Kidney (tissue), 14 donors: ENCODE data around the gene GMPR. TPM values are rescaled to one million over a fixed set of nuclear protein-coding genes. Genes with fewer than 3 reads are reported as not detected.

Source experiments
- DNase-seq, 5 donors: peaks; one replicate each; pipeline ENCODE4 v3.0.0-alpha.2; 2013 to 2020
- FAIRE-seq: peaks from 2 replicates; lab custom pipeline; 2012; peaks lifted over from hg19 to GRCh38; lab: Jason Lieb, UNC
- H3K27ac ChIP-seq, 2 donors: one replicate each; pipeline ENCODE4 v1.7.0; 2013; ENCODE audit warnings: low read depth in 2 of 2, low read length in 2 of 2, inconsistent platforms in 1 of 2
- H3K27me3 ChIP-seq: one replicate; pipeline ENCODE4 v1.7.1; 2013; ENCODE audit warnings: low read length, inconsistent platforms; ENCODE audit not compliant: control insufficient read depth, insufficient read depth
- H3K36me3 ChIP-seq, 3 donors: one replicate each; pipeline versions ENCODE4 v1.7.0 to v1.7.1; 2013; ENCODE audit warnings: low read length in 3 of 3, control low read depth in 1 of 3, inconsistent platforms in 1 of 3; ENCODE audit not compliant: insufficient read depth in 3 of 3, control insufficient read depth in 2 of 3
- H3K4me1 ChIP-seq, 3 donors: one replicate each; pipeline versions ENCODE4 v1.7.0 to v1.7.1; 2013; ENCODE audit warnings: low read length in 3 of 3, inconsistent platforms in 1 of 3, low read depth in 1 of 3; ENCODE audit not compliant: control insufficient read depth in 2 of 3, insufficient read depth in 2 of 3
- H3K4me3 ChIP-seq, 3 donors: one replicate each; pipeline versions ENCODE4 v1.7.0 to v1.8.1; 2013; ENCODE audit warnings: low read length in 3 of 3, control low read depth in 1 of 3, inconsistent platforms in 1 of 3
- H3K9ac ChIP-seq, 3 donors: one replicate each; pipeline versions ENCODE4 v1.7.0 to v1.7.1; 2013; ENCODE audit warnings: low read length in 3 of 3, control low read depth in 1 of 3, inconsistent platforms in 1 of 3
- H3K9me3 ChIP-seq, 3 donors: one replicate each; pipeline versions ENCODE4 v1.7.0 to v1.7.1; 2013; ENCODE audit warnings: low read length in 3 of 3, control low read depth in 1 of 3, inconsistent platforms in 1 of 3; ENCODE audit not compliant: control insufficient read depth in 2 of 3, insufficient read depth in 1 of 3
- intact Hi-C: fragments of 100-400 bp; cut with DNase I; formaldehyde crosslinking; loops from one replicate; pipeline ENCODE4 v1.11.1; 2022
- polyA plus RNA-seq: library from polyadenylated mRNA; stranded (reverse); fragments of 350-450 nt; fragmentation: Illumina TruSeq; extraction: RNeasy Lipid Tissue Mini Kit (QIAGEN cat#74804); gene quantifications from one replicate; pipeline ENCODE4 v1.2.3, GENCODE V29; 2014; ENCODE audit warnings: low read depth, low replicate concordance; ENCODE audit not compliant: insufficient read depth
- total RNA-seq: library from RNA; stranded (reverse); fragmentation: NEBNext Ultra II Directional; extraction: Animal tissue kit (Norgen Biotek cat#: 25700); gene quantifications from one replicate; pipeline ENCODE4 v1.2.1, GENCODE V29; 2021
- TF ChIP-seq, protein P1 (sequence below): IDR thresholded peaks from 3 replicates; pipeline ENCODE4 v1.5.1; 2012; ENCODE audit warnings: mild to moderate bottlenecking, moderate library complexity, borderline replicate concordance; ENCODE audit not compliant: insufficient read depth; ENCODE audit errors: extremely low read depth
- donor health status: control.
- donor health status: control.
- donor health status: control.
- donor health status: control.
- donor health status: control.
- donor health status: DM: yes; HTN: yes; CAD: no.
- donor health status: Normal renal cell carcinoma (clear cell type).

The GMPR gene
- total and polyA plus RNA-seq, 2 donors from 2014 or later = 51.4 to 54.5 TPM

DNA sequence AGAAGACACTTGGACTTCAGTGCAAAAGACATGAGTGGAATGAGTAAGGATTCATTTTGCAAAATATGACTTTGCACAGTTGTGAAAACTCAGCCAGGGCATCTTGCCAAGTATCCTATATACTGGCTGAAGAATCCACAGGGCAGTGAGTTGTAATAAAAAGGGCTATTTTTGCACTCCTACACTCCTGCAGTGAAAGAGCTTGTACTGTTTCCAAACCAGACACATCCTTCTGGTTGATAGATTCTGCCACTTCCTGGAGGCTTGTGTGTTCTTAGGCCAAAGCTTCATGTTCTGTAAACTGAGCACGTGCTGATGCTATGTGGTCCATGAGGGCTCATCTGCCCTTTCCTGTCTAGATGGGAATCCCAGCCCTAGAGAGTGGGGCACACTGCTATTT lies 34.9 kb downstream of the GMPR start:
- TF ChIP-seq, protein P1, sequence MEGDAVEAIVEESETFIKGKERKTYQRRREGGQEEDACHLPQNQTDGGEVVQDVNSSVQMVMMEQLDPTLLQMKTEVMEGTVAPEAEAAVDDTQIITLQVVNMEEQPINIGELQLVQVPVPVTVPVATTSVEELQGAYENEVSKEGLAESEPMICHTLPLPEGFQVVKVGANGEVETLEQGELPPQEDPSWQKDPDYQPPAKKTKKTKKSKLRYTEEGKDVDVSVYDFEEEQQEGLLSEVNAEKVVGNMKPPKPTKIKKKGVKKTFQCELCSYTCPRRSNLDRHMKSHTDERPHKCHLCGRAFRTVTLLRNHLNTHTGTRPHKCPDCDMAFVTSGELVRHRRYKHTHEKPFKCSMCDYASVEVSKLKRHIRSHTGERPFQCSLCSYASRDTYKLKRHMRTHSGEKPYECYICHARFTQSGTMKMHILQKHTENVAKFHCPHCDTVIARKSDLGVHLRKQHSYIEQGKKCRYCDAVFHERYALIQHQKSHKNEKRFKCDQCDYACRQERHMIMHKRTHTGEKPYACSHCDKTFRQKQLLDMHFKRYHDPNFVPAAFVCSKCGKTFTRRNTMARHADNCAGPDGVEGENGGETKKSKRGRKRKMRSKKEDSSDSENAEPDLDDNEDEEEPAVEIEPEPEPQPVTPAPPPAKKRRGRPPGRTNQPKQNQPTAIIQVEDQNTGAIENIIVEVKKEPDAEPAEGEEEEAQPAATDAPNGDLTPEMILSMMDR = no peak
- no peaks in the 10 kb centered on the region for H3K9me3 ChIP-seq
- H3K9ac ChIP-seq = no peak overlapping the region
- DNase-seq (peak in 1 of 5 donors; percentile 55), FAIRE-seq (no peak)
- intact Hi-C loops = no loop called here
- peaks cover 0 to 9% (median 0%) of the 10 kb centered on the region in 3 donors for H3K36me3 ChIP-seq
- no peak overlapping the region for H3K27ac ChIP-seq
- H3K4me3 ChIP-seq = no peak overlapping the region
- no peaks in the 10 kb centered on the region for H3K27me3 ChIP-seq
- H3K4me1 ChIP-seq = no peaks in the 10 kb centered on the region

DNA sequence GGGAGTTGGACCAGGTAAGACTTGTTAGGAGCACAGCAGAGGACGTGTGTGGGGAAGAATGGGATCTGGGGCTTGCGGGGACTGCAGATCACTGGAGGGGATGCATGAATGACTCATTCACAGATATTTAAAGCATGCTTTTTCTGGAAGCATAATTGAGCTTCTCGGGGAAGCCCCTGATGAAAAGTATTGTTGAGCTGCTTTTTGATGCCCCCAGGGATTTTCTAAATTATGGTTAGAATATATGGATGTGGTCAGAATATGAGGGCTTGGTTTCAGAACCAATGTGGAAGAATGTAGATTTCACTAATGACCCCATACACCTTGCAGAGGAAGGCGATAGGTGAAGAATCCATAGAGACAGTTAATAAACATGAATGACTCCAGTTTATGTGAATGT lies 36.1 kb downstream of the GMPR start:
- H3K4me3 ChIP-seq = no peak overlapping the region
- no peaks in the 10 kb centered on the region for H3K4me1 ChIP-seq
- H3K9ac ChIP-seq = no peak overlapping the region
- DNase-seq (no peak), FAIRE-seq (no peak)
- intact Hi-C loops = no loop called here
- no peaks in the 10 kb centered on the region for H3K9me3 ChIP-seq
- TF ChIP-seq, protein P1 = no peak
- no peak overlapping the region for H3K27ac ChIP-seq
- no peaks in the 10 kb centered on the region for H3K27me3 ChIP-seq
- peaks cover 0 to 9% (median 0%) of the 10 kb centered on the region in 3 donors for H3K36me3 ChIP-seq

DNA sequence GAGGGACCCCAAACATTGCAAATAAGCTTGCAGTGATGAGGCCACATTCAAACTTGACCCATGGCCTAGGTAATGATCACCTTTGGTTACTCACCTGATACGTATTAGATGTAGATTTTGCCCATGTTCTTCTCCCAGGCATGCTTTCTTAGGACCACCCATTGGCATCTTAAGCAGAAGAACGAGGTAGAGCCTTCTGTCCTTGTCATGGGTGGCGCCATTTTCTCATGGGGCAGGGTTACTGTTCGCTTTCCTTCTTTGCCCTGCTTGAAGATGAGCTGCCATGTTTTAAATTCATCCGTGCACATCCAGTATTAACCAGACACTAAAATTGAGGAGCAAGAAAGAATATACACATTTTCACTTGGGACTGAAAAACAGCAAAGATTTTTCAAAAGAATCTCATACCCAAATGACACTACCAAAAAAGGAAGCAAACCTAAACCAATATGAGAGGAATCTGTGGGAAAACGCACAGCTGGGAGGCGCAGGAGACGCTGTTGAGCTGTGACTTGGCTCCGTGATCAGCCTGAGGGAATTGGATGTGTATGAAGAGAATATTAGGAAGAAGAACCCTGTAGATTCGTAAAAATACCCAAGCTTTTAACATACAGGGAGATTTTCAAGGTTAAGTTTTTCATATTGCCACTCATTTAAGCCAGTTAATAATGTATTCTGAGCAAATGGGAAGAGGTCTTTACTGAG lies 36.6 kb downstream of the GMPR start:
- H3K36me3 ChIP-seq = peaks cover 0 to 9% (median 0%) of the 10 kb centered on the region in 3 donors
- no peaks in the 10 kb centered on the region for H3K9me3 ChIP-seq
- no peak overlapping the region for H3K9ac ChIP-seq
- H3K27me3 ChIP-seq = no peaks in the 10 kb centered on the region
- DNase-seq (no peak), FAIRE-seq (no peak)
- no peaks in the 10 kb centered on the region for H3K4me1 ChIP-seq
- H3K27ac ChIP-seq = no peak overlapping the region
- intact Hi-C loops = no loop called here
- TF ChIP-seq, protein P1 = no peak
- H3K4me3 ChIP-seq = no peak overlapping the region
